ENCODE data around the gene CYP27A1.

GRCh38 chr2:218773881-218774280 lies 8.1 kb upstream of the CYP27A1 start:
- TF ChIP-seq CTCF (IDR thresholded peaks at IDR 0.05): no peak
- TF ChIP-seq POLR2A (IDR thresholded peaks at IDR 0.05): no peak
- TF ChIP-seq POLR2AphosphoS5 (IDR thresholded peaks at IDR 0.05): no peak
